Mesothelial cell of epicardium (in vitro differentiated cells): ENCODE data around the gene KCNH8. TPM values are rescaled to one million over a fixed set of nuclear protein-coding genes. Genes with fewer than 3 reads are reported as not detected.
A peak's percentile ranks its signal among the peaks of the same experiment; 100 is the strongest.

ENCODE experiments used
- DNase-seq, 2 experiments: peaks; one replicate each; pipeline ENCODE4 v3.0.0; 2021; ENCODE audit warnings: low spot score in 2 of 2; ENCODE audit not compliant: unreplicated experiment in 2 of 2
- H3K27ac Mint-ChIP-seq: 2 replicates; pipeline ENCODE4 v1.8.0; 2021; ENCODE audit warnings: mixed read lengths
- H3K27me3 Mint-ChIP-seq: 2 replicates; pipeline ENCODE4 v1.8.0; 2021; ENCODE audit warnings: low read depth, mixed read lengths
- H3K36me3 Mint-ChIP-seq: 2 replicates; pipeline ENCODE4 v1.8.0; 2021; ENCODE audit warnings: mixed read lengths
- H3K4me1 Mint-ChIP-seq: 2 replicates; pipeline ENCODE4 v1.8.0; 2021; ENCODE audit warnings: mixed read lengths
- H3K4me3 Mint-ChIP-seq: 2 replicates; pipeline ENCODE4 v1.8.0; 2021; ENCODE audit warnings: mild to moderate bottlenecking, moderate library complexity, mixed read lengths
- H3K9me3 Mint-ChIP-seq: 2 replicates; pipeline ENCODE4 v1.8.0; 2021; ENCODE audit warnings: mixed read lengths
- total RNA-seq: library from RNA; stranded (reverse); gene quantifications from 3 replicates; pipeline ENCODE4 v1.2.1, GENCODE V29; 2021
- TF ChIP-seq, protein P1 (sequence below): fragments of 200-600 bp; sonication (generic); IDR thresholded peaks from one replicate; pipeline ENCODE4 v1.5.0; 2021; ENCODE audit warnings: antibody characterized with exemption; ENCODE audit not compliant: unreplicated experiment

KCNH8 gene
- total RNA-seq, 1 donor from 2014 or later: 1.6 TPM

DNA sequence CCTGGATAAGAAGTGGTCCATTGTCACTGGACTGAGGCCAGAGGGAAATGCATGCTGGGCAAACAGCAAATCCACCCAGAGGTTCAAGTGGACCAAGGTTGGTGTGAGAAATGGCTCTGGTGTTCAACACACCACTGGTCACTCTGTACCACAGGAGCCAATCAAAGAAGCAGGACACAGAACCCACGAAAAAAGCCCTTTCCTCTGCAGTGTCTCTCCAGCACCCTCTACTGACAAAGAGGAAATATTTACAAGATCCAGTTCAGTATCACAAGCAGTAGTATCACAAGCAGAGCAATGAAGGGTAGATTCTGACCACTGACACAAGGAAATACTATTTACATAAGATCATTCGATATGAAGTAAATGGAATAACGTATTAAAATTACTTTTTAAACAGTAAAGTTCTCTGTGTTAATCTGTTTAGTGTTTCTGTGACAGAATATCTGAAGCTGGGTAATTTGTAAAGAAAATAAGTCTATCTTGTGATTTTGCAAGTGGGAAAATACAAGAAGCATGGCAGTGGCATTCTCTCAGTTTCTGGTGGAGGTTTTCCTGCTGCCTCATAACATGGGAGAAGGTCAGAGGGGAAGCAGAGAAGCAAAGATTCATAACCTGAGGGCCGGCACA lies 395.0 kb downstream of the KCNH8 start:
- Mint-ChIP-seq H3K27ac (no peak overlapping the region), H3K4me3 (no peak overlapping the region), H3K27me3 (no peaks in the 10 kb centered on the region), H3K9me3 (no peaks in the 10 kb centered on the region), H3K36me3 (no peaks in the 10 kb centered on the region), H3K4me1 (no peaks in the 10 kb centered on the region)
- DNase-seq: no peak
- TF ChIP-seq, protein P1, sequence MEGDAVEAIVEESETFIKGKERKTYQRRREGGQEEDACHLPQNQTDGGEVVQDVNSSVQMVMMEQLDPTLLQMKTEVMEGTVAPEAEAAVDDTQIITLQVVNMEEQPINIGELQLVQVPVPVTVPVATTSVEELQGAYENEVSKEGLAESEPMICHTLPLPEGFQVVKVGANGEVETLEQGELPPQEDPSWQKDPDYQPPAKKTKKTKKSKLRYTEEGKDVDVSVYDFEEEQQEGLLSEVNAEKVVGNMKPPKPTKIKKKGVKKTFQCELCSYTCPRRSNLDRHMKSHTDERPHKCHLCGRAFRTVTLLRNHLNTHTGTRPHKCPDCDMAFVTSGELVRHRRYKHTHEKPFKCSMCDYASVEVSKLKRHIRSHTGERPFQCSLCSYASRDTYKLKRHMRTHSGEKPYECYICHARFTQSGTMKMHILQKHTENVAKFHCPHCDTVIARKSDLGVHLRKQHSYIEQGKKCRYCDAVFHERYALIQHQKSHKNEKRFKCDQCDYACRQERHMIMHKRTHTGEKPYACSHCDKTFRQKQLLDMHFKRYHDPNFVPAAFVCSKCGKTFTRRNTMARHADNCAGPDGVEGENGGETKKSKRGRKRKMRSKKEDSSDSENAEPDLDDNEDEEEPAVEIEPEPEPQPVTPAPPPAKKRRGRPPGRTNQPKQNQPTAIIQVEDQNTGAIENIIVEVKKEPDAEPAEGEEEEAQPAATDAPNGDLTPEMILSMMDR: peak; percentile 16

DNA sequence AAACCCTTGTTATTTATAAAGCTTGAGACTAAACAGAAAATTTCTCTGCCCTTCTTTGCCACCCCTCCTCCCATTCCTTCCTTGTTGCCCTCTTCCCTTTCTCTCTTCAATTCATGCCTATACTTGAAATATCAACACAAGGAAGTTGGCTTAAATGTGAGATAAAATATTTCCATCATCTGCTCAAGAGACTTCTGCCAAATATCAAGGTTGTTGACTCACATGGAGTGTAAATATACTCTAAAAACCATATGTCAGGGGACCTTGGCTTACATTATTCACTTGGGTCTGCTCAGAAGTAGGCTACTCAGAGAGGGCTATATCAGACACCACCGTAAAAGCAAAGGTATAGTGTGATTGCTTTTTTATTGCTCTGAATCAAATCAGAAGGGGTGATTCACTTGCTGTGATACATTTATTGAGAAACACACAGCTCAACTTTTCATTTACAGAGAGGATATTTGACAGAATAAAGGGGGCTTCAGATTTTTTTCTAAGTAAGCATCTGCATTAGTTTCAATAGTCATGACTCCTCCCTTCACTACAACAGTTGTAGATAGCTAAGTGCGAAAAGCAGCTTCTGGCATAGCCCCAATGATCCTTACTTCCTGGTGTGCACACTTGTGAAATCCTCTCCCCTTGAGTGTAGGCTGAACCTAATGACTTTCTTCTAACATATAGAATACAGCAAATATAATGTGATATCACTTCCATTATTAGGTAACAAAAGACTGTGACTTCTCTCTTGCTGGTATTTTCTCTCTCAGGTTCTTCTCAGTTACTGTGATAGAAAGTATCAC lies 399.6 kb downstream of the KCNH8 start:
- peaks cover 17% of the 10 kb centered on the region for H3K9me3 Mint-ChIP-seq
- no peaks in the 10 kb centered on the region for H3K27me3 Mint-ChIP-seq
- no peaks in the 10 kb centered on the region for H3K4me1 Mint-ChIP-seq

DNA sequence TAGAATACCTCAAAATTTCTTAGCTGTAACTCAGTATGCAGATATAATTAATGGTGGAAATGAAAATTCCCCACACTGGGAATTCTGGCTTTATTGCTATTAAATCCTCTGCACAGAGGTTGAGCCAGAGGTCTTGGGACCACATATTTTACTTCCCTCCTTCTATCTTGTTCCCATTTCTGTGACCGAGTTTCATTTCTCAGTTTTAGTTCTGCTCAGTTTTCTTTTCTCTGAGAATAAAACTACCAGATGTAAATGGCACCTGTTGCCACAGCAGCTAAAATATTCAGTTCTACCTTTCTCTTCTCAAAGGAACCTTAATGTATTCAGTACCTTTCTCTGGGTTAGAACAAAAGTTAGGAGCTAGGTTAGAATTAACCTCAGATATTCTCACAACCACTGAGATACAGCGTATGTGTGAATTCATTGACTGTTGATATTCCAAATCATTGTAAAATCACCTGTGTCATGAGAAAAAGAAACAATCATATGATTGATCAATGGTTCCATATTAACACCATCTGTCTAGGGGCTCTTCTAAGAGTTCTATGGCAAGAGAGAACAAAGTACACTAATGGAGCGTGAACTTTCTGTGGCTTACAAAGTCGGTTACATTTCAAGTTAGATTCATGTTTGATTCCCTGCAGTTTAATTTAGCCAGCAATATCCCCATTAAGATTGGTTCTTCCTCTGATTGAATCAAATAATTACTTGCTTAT lies 411.6 kb downstream of the KCNH8 start:
- H3K27me3 Mint-ChIP-seq: no peaks in the 10 kb centered on the region
- TF ChIP-seq, protein P1: no peak
- H3K9me3 Mint-ChIP-seq: peaks cover 6% of the 10 kb centered on the region
- H3K27ac Mint-ChIP-seq: no peak overlapping the region
- no peaks in the 10 kb centered on the region for H3K36me3 Mint-ChIP-seq
- DNase-seq: no peak
- no peak overlapping the region for H3K4me3 Mint-ChIP-seq
- H3K4me1 Mint-ChIP-seq: no peaks in the 10 kb centered on the region

More for the DNA sequence above, 399.6 kb downstream of the KCNH8 start:
- H3K4me3 Mint-ChIP-seq: no peak overlapping the region
- DNase-seq: no peak
- H3K27ac Mint-ChIP-seq: no peak overlapping the region
- H3K36me3 Mint-ChIP-seq: no peaks in the 10 kb centered on the region
- TF ChIP-seq, protein P1: no peak

DNA sequence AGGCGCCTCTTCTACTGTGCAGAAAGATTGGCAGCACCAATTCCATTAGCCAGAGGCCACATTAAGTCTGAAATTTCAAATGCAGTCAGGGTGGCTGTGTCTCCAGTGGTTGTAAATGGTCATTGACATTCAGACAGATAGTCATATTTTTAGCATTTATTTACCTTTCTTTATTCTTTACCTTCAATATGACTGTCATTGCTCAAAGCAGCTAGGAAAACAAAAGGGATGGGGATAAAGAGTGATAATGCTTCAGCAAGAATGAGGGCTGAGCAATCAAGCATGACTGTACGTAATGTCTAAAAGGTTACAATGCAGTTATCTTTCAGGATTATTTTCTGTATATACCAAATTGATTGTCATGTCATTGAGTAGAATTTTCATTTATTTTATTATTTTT lies 425.3 kb downstream of the KCNH8 start:
- DNase-seq: no peak
- Mint-ChIP-seq H3K9me3 (peaks cover 1% of the 10 kb centered on the region), H3K27ac (no peak overlapping the region), H3K27me3 (no peaks in the 10 kb centered on the region), H3K4me1 (no peaks in the 10 kb centered on the region), H3K4me3 (no peak overlapping the region), H3K36me3 (no peaks in the 10 kb centered on the region)
- TF ChIP-seq, protein P1: no peak

DNA sequence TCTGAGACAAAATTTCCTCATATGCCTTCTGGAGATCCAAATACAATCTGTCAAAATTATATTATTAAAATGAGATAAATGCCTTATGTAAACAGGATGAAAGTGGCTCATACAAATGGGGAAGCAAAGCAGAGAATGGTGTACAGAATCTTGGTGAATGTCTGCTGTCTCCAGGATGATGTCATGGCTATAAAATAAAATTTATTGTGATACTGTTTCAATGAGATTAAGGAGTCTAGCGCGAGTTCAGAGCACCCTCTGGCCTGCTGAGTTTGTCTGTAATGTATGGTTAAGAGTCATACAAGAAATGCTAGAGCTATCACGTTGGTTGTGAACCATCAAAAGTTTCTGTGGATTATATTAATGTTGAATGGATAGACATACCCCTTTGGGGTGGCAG lies 426.0 kb downstream of the KCNH8 start:
- DNase-seq: no peak
- H3K4me1 Mint-ChIP-seq: no peaks in the 10 kb centered on the region
- no peaks in the 10 kb centered on the region for H3K9me3 Mint-ChIP-seq
- no peak overlapping the region for H3K4me3 Mint-ChIP-seq
- no peaks in the 10 kb centered on the region for H3K27me3 Mint-ChIP-seq
- no peak overlapping the region for H3K27ac Mint-ChIP-seq
- TF ChIP-seq, protein P1: no peak
- no peaks in the 10 kb centered on the region for H3K36me3 Mint-ChIP-seq
